ENCODE results near the gene ABHD10.

ABHD10 gene

GRCh38 chr3:111978583-111979433, at the start of gene ABHD10:
Gene ABHD10 (plus strand): TSS chr3:111979026. CDS start chr3:111979062, 36 bp downstream.
- DNase-seq, result peak; percentile 93

- DNase-seq, result no peak
These were observed 49.3 kb upstream of the ABHD10 start for GRCh38 chr3:111929484-111929883.

GRCh38 chr3:111932946-111933345, 45.9 kb upstream of the ABHD10 start:
- no peak for DNase-seq

GRCh38 chr3:111936191-111936841, 42.5 kb upstream of the ABHD10 start:
- no peak for DNase-seq

- no peak for DNase-seq
These were observed 41.9 kb upstream of the ABHD10 start for GRCh38 chr3:111936967-111937366.

- DNase-seq, result no peak
These were observed 41.0 kb upstream of the ABHD10 start for GRCh38 chr3:111937871-111938270.

GRCh38 chr3:111939873-111940272, 39.0 kb upstream of the ABHD10 start:
- no peak for DNase-seq

GRCh38 chr3:111943533-111943932, 35.3 kb upstream of the ABHD10 start:
- no peak for DNase-seq

- DNase-seq, result no peak
These were observed 34.5 kb upstream of the ABHD10 start for GRCh38 chr3:111944372-111944771.

- no peak for DNase-seq
These were observed 31.6 kb upstream of the ABHD10 start for GRCh38 chr3:111947231-111947630.

- DNase-seq, result no peak
These were observed 30.0 kb upstream of the ABHD10 start for GRCh38 chr3:111948786-111949185.

GRCh38 chr3:111949712-111950111, 29.1 kb upstream of the ABHD10 start:
- no peak for DNase-seq

GRCh38 chr3:111951032-111951431, 27.8 kb upstream of the ABHD10 start:
- no peak for DNase-seq

- no peak for DNase-seq
These were observed 26.7 kb upstream of the ABHD10 start for GRCh38 chr3:111952086-111952485.

- DNase-seq, result no peak
These were observed 25.9 kb upstream of the ABHD10 start for GRCh38 chr3:111952866-111953450.

- DNase-seq, result no peak
These were observed 24.4 kb upstream of the ABHD10 start for GRCh38 chr3:111954228-111954990.

- DNase-seq, result no peak
These were observed 22.9 kb upstream of the ABHD10 start for GRCh38 chr3:111955876-111956275.

GRCh38 chr3:111956449-111956848, 22.4 kb upstream of the ABHD10 start:
- DNase-seq, result no peak

- no peak for DNase-seq
These were observed 21.7 kb upstream of the ABHD10 start for GRCh38 chr3:111956995-111957734.

GRCh38 chr3:111961461-111962164, 17.2 kb upstream of the ABHD10 start:
- no peak for DNase-seq

- DNase-seq, result no peak
These were observed 15.4 kb upstream of the ABHD10 start for GRCh38 chr3:111963424-111963823.

- DNase-seq, result no peak
These were observed 13.3 kb upstream of the ABHD10 start for GRCh38 chr3:111965484-111965883.

Measured in activated effector memory CD4-positive, alpha-beta T cell treated with Interleukin-2 at 50 U/mL for 16 hours (primary cell).